Ovary (tissue), 9 donors: Measurements from ENCODE around the gene SLC6A1. TPM values are rescaled to one million over a fixed set of nuclear protein-coding genes. Genes with fewer than 3 reads are reported as not detected.

Experiments
- DNase-seq, 5 donors: peaks; one replicate each; pipeline ENCODE4 v3.0.0-alpha.2; 2019 to 2020
- H3K27ac ChIP-seq, 2 donors: fragments of 200-600 bp; one replicate each; pipeline versions ENCODE4 v1.5.1 to v1.8.0; 2019 to 2022
- H3K27me3 ChIP-seq: fragments of 200-600 bp; one replicate; pipeline ENCODE4 v1.8.0; 2022
- H3K36me3 ChIP-seq: fragments of 200-600 bp; sonication (generic); one replicate; pipeline ENCODE4 v1.5.1; 2019
- H3K4me1 ChIP-seq: one replicate; pipeline ENCODE4 v1.8.1; 2013; ENCODE audit warnings: mild to moderate bottlenecking, moderate library complexity; ENCODE audit not compliant: insufficient read depth
- H3K4me3 ChIP-seq: fragments of 200-600 bp; sonication (generic); one replicate; pipeline ENCODE4 v1.5.1; 2017
- H3K9me3 ChIP-seq, 2 donors: fragments of 200-600 bp in 1 of 2; sonication (generic) in 1 of 2; one replicate each; pipeline versions ENCODE4 v1.5.1 to v1.8.1; 2013 to 2019; ENCODE audit warnings: mild to moderate bottlenecking in 1 of 2, moderate library complexity in 1 of 2
- CTCF ChIP-seq, 3 donors: fragments of 450-650 bp in 2 of 3; fragments of 200-600 bp in 1 of 3; IDR thresholded peaks; one replicate each; pipeline versions ENCODE4 v1.5.1 to v1.8.0; 2016 to 2022; ENCODE audit warnings: antibody characterized with exemption in 3 of 3, mild to moderate bottlenecking in 1 of 3
- EP300 ChIP-seq: sonication (generic); formaldehyde crosslinking; IDR thresholded peaks from one replicate; pipeline ENCODE4 v1.6.1; 2017; ENCODE audit warnings: antibody characterized with exemption
- POLR2A ChIP-seq: fragments of 450-650 bp; IDR thresholded peaks from one replicate; pipeline ENCODE4 v1.6.1; 2017; ENCODE audit warnings: antibody characterized with exemption, mild to moderate bottlenecking, moderate library complexity
- WGBS, 3 donors: extraction: QIAGEN DNeasy Blood & Tissue Kit in 1 of 3; methylation state at CpG; one replicate each; pipeline versions ENCODE4 v1.1.5 to v1.1.7; 2013 to 2017; 5-methylcytosine and 5-hydroxymethylcytosine counted together
- intact Hi-C, 4 donors: fragments of 100-400 bp; cut with DNase I; formaldehyde crosslinking; loops; one replicate each; pipeline versions ENCODE4 v1.11.0 to v1.15.1; 2022 to 2023
- polyA plus RNA-seq, 2 donors: library from polyadenylated mRNA; stranded (reverse); fragments of 200-250 nt in 1 of 2; fragments of 350-450 nt in 1 of 2; fragmentation: Illumina TruSeq in 1 of 2; extraction: RNeasy Lipid Tissue Mini Kit (QIAGEN cat#74804) in 1 of 2; gene quantifications; one replicate each; pipeline ENCODE4 v1.2.3, GENCODE V29; 2013 to 2014
- total RNA-seq, 7 donors: library from RNA; depleted of rRNA in 2 of 7; stranded (reverse); fragments of >200 nt in 2 of 7; fragmentation: NEBNext Ultra II Directional in 3 of 7; extraction: Animal tissue kit (Norgen Biotek cat#: 25700) in 3 of 7; gene quantifications; one replicate each; pipeline versions ENCODE4 v1.1.0 to v1.2.4, GENCODE V29; 2016 to 2023
- donor health status: DM: no; HTN: no; CAD: no; lungs with moderate emphysema.
- donor health status: DM: no; HTN: no; CAD: no.
- donor health status: Bipolar disorder and iron deficiency.
- donor health status: DM: yes; HTN: yes; CAD: no.
- donor health status: DM: no; HTN: no; CAD: no.
- donor health status: DM: yes; HTN: yes; CAD: no.

Gene SLC6A1
- total and polyA plus RNA-seq, 9 donors, result 0.23 to 3.3 (median 1.2) TPM

GRCh38 chr3:11080492-11080891, 87.9 kb downstream of the SLC6A1 start:
- Histone ChIP-seq H3K27me3 (no peaks in the 10 kb centered on the region), H3K27ac (no peak overlapping the region), H3K36me3 (no peaks in the 10 kb centered on the region), H3K4me1 (no peaks in the 10 kb centered on the region), H3K4me3 (no peak overlapping the region), H3K9me3 (no peaks in the 10 kb centered on the region)
- no peak for DNase-seq
- no peak for TF ChIP-seq CTCF (IDR thresholded peaks at IDR 0.05)
- WGBS, 3 donors, result 83 to 86% (median 83%) methylated on average over 5 of the region's 5 CpGs
- intact Hi-C loops, result no loop called here

- no peak for TF ChIP-seq CTCF (IDR thresholded peaks at IDR 0.05)
- no peak for TF ChIP-seq EP300
- TF ChIP-seq POLR2A, result no peak
- 41 to 56% (median 56%) methylated on average over 2 of the region's 2 CpGs for WGBS, 3 donors
- Histone ChIP-seq H3K4me3 (no peak overlapping the region), H3K27me3 (no peaks in the 10 kb centered on the region), H3K36me3 (no peaks in the 10 kb centered on the region), H3K27ac (no peak overlapping the region), H3K4me1 (no peaks in the 10 kb centered on the region), H3K9me3 (no peaks in the 10 kb centered on the region)
- DNase-seq, result no peak
- intact Hi-C loops, result no loop called here
These were observed 91.5 kb downstream of the SLC6A1 start for GRCh38 chr3:11084098-11084497.

GRCh38 chr3:11084677-11085076, 92.1 kb downstream of the SLC6A1 start:
- Histone ChIP-seq H3K4me1 (no peaks in the 10 kb centered on the region), H3K4me3 (no peak overlapping the region), H3K27me3 (no peaks in the 10 kb centered on the region), H3K36me3 (no peaks in the 10 kb centered on the region), H3K9me3 (no peaks in the 10 kb centered on the region), H3K27ac (no peak overlapping the region)
- no peak for DNase-seq
- no peak for TF ChIP-seq CTCF (IDR thresholded peaks at IDR 0.05)
- no peak for TF ChIP-seq POLR2A
- TF ChIP-seq EP300, result no peak
- intact Hi-C loops, result no loop called here
- WGBS, 3 donors, result 50 to 83% (median 52%) methylated on average over 7 to 11 of the region's 11 CpGs

GRCh38 chr3:11085093-11085840, 92.7 kb downstream of the SLC6A1 start:
- no peaks in the 10 kb centered on the region for H3K27me3 ChIP-seq
- 57 to 67% (median 60%) methylated on average over 10 of the region's 10 CpGs for WGBS, 3 donors
- H3K4me3 ChIP-seq, result no peak overlapping the region
- H3K4me1 ChIP-seq, result no peaks in the 10 kb centered on the region
- H3K9me3 ChIP-seq, result no peaks in the 10 kb centered on the region
- H3K36me3 ChIP-seq, result no peaks in the 10 kb centered on the region
- no peak overlapping the region for H3K27ac ChIP-seq
- no peak for TF ChIP-seq CTCF (IDR thresholded peaks at IDR 0.05)
- TF ChIP-seq EP300, result no peak
- TF ChIP-seq POLR2A, result no peak
- no peak for DNase-seq
- intact Hi-C loops, result no loop called here
